GM19351 (cell line): ENCODE results near the gene TP53I3.
"Not testable (repeated sequence)": the region's sequence is repeated elsewhere in the genome, so short reads cannot be mapped to it uniquely, and the experiment has no call there.

Experiments used
- ATAC-seq: cut with Tn5 transposase; IDR thresholded peaks from one replicate; pipeline ENCODE4 v1.9.1; 2021; ENCODE audit warnings: mild to moderate bottlenecking, moderate library complexity; ENCODE audit not compliant: unreplicated experiment

Gene TP53I3, protein sequence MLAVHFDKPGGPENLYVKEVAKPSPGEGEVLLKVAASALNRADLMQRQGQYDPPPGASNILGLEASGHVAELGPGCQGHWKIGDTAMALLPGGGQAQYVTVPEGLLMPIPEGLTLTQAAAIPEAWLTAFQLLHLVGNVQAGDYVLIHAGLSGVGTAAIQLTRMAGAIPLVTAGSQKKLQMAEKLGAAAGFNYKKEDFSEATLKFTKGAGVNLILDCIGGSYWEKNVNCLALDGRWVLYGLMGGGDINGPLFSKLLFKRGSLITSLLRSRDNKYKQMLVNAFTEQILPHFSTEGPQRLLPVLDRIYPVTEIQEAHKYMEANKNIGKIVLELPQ

DNA sequence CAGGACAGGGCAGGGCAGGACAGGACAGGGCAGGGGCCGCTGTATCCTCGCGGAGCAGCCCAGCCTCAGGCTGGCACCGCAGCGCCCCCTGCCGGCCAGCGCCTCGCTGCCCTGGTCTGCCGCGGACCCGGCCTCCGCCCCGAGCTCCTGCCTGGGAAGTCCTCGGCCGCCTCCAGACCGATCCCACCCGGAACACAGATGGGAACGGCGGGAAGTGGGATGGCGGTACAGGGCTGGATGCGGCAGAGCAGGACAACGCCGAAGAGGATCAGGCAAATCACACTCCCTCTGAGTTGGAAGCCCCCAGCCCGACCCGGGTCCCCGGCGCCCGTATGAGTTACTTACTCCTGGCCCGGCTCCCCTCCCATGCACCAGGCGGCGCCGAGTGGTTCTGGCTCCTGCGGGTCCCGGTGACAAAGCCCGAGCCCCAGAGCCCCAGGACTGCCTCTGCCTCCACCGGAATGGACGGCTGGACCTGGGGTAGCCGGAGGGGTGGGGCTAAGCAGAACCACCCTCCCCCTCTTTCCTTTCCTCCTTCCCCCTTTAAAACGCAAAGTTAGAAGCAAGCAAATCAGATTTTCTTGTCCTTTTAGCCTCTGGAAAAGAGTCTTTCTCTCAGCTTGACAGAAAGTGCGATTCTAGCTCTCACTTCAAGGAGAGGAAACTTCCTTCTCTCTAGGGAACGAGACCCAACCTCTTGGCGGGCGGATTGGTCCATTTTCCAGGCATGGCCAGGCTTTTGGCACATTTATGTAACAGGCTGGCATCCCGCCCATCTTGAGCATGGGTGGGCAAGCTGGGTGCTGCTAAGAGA is at the start of gene TP53I3:
Gene TP53I3, minus strand, starts transcription at position 449 of the 814 bp plus-strand sequence. CDS start 508 bp downstream, outside the sequence.
- ATAC-seq = peak; percentile 76

DNA sequence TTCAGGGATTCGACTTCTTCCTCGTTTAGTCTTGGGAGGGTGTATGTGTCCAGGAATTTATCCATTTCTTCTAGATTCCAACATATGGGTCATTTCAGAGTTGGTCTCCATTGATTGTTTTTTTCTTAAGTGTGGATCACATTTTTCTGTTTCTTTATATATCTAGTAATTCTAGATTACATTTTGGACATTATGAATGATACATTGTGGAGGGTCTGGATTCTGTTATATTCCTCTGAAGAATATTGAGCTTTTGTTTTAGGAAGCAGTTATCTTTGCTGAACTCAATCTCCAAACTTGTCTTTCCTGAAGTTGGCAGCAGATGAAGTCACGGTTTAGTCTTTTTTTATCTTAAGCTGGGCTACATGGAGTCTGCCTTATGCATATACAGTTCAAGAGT is 47.9 kb upstream of the TP53I3 start:
- ATAC-seq = no peak

DNA sequence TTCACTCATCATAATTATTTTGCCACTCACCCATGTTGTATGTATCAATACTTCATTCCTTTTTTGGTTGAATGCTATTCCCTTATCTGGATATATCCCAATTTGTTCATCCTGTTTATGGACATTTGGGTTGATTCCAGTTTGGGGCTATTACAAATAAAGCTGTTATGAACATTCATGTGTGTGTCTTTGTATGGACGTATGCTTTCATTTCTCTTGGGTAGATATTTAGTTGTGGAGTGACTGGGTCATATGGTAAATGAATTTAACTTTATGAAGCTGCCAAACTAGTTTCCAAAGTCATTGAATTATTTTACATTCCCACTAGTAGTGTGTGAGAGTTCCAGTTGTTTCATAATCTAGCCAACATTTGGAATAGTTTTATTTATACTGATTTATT is 41.3 kb upstream of the TP53I3 start:
- no peak for ATAC-seq

DNA sequence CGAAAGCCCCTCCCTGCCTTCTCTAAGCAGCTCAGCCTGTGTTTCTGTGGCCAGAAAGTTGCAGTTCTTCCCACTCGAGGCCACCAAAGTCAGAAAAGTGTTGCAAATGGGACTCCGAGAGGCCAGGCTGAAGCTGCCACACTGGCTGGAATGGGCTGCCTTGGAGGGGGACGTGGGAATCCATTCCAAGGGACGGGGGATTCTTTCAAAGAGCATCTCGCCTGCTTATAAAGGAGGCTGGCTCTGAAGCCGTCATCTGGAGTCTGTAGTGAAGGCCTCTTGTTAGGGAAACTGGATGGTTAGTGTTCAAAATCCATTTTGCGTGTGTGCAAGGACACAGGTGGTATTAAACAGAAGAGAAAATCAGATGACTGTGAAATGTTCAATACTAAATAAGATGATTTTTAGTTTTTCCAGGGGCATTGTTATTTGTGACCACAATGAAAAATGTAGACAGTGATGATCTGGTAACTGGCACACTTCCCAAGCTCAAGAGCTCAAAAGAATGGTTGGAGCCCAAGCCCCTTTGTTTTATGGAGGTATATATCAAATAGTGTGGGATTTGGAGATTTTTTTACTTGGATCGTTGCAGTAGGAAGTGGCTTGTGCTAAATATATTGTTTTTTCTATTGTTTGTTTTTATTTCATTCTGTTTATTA is 39.4 kb upstream of the TP53I3 start:
- peak; percentile 16 for ATAC-seq

DNA sequence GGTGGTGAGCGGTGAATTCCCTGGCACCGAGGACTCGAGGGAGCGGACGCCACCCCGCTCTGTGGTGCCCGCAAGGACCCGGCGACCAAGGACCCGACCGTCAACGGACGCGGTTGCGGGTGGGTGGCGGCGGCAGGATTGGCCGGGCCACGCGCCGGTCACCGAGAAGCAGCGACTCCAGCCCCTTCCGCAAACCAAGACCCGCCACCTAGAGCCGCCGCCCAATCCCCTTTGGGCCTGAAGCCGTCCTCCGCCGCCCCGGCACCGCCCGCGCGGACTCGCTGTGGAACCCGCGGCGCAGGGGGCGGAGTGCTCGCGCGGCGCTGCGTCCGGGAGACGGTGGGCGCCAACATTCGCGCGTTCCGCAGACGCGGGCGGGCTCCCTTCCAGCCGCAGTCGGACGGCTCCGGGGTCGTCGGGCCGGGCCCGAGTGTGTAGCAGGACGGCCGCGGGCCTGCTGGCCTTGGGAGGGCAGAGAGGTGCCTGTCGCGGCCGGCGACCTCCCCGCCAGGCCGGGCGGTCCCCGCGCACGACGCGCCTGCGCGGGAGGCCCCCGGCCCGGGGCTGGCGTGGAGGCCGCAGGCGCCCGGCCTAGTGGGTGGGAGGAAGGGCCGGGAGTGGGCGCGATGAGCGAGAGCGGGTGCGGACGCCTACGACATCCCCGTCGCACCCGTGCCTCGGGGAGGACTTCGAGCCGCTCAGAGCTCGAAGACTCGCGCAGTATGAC is 38.7 kb upstream of the TP53I3 start, which contains the start of the genes FAM228B and PFN4:
Gene FAM228B, plus strand, starts transcription at position 275 of the 727 bp plus-strand sequence. CDS start 893 bp downstream, outside the sequence.
Gene PFN4, minus strand, starts transcription at position 140 of the 727 bp plus-strand sequence. CDS start 799 bp downstream, outside the sequence.
- peak; percentile 87 for ATAC-seq

DNA sequence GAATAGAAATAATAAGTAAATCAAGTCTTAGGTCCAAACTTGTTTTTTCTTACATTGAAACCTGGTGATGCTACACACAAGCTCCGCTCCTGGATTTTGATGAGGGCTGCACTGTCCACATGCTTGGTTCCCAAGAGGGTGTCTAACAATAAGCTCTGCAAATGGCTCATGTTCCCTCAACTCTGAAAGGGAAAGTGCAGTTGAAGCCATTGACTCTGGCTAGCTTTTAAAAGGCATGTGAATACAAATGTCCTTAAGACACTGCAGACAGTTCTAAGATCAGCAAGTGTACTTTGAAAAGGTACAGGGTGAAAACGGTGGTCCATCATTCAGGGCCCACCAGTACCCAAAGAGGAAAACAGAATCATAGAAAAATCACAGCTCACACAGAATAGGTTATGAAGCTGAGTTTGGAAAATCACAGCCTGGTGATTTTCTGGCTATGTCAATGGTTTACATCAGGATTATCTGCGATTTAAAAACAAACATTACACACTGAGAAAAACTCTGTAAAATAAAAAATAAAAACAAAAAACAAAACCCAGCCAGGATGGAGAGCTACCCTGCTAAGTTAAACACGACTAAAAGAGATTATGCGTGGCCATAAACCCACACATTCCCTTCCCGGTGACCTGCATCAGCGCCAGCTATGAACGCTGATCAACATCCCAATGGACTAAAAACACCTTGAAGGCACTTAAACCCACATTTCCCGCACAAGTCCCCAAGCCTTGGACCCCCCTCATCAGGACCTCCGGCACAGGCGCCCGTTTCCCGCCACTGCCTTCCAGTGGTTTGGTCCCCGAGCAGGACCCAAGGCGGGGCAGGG is 37.9 kb upstream of the TP53I3 start:
- no peak for ATAC-seq

DNA sequence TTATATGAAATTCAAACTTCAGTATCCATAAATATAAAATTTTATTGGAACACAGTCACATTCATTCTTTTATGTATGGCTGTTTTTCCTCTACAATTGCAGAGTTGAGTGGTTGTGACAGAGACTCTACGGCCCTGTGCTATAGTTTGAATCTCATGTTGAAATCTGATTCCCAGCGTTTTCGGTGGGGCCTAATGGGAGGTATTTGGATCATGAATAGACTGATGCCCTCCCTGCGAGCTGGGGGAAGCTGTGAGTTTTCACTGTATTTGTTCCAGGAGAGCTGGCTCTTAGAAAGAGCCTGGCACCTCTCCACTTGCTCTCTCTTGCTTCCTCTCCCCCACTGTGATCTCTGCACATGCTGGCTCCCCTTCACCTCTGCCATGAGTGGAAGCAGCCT is 36.8 kb upstream of the TP53I3 start:
- no peak for ATAC-seq

DNA sequence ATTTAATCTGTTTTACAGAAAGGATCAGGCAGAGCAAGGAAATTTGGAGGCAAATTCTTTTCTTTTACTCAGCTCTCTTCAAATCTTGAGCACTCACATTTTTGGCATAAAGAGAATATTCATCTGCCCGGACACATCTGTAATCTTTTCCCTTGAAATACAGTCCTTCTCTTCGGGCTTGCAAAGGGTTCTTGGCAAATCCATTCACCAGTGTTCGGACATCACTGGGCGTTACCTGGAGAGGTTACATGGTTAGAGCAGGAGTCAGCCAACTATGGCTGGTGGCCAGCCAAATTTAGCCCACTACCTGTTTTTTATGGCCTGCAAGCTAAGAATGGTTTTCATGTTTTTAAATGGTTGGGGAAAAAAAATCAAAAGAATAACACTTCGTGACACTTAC is 36.4 kb upstream of the TP53I3 start:
- no peak for ATAC-seq

DNA sequence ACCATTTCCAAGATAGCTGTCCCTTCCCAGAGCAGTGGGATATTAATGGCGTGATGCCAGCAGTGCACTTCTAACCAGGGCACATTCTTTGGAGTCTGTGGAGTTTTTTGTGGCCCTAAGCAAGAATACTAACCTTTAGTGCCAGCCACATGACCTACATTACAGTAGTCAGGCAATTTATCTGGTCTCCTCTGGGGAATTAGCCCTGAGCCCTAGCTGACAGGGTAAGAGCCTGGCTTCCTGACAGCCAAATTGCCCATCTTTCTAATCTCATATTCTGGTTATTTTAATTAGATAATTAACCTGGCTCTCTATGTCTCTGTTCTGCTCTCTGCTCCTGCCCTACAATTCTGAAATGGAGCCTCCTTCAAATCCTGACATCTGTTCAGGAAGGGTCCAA is 33.3 kb upstream of the TP53I3 start:
- ATAC-seq = no peak

DNA sequence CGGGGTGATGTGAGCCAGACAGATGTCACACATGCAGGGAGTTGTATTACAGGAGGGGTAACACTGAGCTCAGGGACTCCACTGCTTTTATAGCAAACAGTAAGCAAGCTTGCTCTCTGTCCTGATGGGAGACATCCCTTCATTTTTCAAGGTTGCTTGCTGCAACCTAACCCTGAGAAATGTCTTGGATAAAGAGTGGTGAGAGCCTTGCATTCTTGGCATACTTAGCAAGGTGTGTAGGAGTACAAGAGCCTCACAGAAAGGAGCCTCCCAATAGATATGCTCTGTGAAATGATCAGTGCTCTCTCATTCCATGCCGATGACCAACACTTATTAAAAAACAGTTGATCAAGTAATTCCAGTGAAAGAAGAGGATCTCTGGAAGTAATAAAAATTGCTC is 30.4 kb upstream of the TP53I3 start:
- no peak for ATAC-seq

DNA sequence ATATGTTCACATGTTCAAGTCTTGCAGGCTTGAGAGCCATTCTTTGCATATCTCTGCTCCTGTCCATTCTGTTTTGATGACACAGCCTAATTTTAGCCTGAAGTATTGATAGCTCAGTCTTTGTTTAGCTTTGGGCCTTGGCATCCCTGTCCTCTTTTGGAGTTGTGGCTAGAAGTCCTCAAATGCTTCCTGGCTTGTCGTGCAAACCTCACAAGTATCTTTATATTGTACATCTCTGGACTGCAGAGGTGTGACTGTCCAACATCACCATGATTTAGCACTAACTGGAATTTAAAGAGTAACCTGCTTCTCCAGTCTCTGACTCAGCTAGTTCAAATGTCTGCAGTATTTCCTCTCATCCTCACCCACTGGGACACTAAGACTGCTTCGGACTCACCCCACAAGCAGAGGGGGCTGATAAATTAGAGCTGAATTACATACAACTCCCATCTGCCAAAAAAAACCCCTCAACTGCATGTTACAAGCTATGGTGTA is 26.8 kb upstream of the TP53I3 start:
- ATAC-seq = no peak

DNA sequence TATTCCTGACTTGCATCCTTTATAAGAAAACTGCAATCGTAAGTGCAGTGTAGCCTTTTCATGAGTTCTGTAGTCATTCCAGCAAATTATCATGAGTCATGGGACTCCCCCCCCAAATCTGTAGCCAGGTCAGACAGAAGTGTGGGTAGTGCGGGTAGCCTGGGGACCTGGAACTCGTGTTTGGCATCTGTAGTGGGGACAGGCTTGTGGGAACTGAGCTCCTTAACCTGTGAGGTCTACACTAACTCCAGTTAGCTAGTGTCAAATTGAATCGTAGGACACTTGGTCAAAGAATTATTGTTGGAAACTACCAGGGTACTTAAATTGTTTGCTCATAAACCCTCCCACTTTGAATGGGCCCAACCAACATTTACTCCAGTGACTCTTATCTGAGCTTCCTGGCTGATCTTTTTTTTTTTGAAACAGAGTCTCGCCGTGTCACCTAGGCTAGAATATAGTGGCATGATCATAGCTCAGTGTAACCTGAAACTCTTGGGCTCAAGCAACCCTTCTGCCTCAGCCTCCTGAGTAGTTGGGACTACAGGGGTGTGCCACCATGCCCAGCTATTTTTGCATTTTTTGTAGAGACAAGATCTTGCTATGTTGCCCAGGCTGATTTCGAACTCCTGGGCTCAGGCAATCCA is 26.1 kb upstream of the TP53I3 start:
- ATAC-seq = no peak

DNA sequence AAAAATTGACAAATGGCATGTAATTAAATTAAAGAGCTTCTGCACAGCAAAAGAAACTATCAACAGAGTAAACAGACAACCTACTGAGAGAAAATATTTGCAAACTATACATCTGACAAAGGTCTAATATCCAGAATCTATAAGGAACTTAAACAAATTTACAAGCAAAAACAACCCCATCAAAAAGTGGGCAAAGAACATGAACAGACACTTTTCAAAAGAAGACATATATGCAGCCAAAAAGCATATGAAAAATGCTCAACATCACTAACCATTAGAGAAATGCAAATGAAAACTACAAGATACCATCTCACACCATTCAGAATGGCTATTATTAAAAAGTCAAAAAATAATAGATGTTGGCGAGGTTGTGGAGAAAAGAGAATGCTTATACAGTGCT is 24.8 kb upstream of the TP53I3 start:
- ATAC-seq = not testable (repeated sequence)

DNA sequence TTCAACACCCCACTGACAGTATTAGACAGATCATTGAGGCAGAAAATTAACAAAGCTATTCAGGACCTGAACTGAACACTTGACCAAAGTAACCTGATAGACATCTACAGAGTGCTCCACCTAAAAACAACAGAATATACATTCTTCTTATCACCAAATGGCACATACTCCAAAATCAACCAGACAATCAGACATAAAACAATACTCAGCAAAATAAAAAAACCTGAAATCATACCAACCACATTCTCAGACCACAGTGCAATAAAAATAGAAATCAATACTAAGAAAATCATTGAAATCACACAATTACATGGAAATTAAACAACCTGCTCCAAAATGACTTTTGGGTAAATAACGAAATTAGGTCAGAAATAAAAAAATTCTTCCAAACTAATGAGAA is 22.7 kb upstream of the TP53I3 start:
- no peak for ATAC-seq

DNA sequence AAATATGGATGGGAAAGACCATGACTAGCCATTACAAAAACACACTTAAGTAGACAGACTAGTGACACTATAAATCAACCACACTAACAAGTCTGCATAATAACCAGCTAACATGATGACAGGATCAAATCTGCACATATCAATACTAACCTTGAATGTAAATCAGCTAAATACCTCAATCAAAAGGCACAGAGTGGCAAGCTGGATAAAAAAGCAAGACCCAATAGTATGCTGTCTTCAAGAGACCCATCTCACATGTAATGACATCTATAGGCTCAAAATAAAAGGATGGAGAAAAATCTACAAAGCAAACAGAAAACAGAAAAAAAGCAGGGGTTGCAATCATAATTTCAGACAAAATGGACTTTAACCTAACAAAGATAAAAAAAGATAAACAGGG is 22.2 kb upstream of the TP53I3 start:
- ATAC-seq = no peak

DNA sequence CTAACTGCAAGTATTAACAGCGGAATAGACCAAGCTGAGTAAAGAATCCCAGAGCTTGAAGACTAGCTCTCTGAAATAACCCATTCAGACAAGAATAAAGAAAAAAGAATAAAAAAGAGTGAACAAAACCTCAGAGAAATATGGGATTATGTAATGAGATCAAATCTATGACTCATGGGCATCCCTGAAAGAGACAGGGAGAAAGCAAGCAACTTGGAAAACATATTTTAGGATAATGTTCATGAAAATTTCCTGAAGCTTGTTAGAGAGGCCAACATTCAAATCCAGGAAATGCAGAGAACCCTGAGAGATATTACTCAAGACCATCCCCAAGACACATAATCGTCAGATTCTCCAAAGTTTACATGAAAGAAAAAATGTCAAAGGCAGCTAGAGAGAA is 21.2 kb upstream of the TP53I3 start:
- no peak for ATAC-seq

DNA sequence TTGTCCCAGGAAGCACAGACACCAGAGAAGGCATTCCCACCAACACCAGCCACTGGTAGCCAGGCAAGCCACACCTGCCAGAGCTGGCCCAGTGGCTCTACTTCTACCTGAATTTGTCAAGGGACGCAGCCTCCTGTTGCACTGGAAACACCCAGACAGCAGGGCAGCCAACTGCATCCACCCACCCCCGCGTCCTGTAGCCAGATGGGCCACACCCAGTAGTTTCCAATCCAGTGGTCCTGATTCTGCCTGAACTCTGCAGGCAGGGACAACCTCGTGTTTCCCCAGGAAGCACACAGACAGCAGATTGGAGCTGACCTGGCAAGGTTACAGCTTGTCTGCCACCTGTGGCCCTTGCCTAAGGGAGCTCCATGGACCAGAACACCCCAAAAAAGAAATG is 20.3 kb upstream of the TP53I3 start:
- no peak for ATAC-seq

DNA sequence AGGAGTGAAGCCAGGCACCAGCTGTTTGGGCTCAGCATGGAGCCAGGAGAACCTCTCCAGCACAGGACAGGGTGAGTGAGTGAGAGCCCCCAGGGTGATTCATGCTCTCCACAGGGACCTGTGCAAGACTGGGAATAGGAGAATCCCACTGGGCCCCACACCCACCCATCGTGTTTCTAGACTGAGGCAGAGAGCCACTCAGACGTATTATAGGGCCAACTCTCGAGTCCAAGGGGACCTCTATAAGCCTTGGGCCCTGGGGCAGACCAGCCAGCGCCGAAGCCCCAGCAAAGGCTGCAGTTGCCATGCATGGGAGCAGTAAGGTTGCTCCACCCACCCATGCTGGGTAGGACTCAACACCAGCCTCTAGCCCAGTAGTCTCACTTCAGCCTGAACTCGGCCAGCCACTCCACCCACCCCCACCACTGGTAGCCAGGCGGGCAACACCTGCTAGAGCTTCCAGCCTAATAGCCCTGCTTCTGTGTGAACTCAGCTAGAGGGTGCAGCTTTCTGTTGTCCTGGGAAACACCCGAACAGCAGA is 19.5 kb upstream of the TP53I3 start:
- no peak for ATAC-seq

DNA sequence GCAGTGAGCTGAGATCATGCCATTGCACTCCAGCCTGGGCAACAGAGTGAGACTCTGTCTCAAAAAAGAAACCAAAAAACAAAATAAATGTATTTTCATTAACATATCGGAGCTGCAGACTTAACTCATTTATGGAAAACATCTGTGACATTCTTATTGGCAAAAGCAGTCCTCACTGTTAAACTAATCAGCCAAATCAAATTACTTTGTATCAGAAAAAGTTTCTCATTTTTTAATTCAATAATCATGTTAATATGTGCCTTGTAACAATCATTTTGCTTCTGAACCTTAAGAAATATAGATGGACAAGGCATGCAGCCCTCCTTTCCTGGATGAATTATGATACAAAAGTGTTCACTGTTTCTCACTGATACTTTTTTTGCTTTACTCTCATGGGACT is 18.0 kb upstream of the TP53I3 start:
- ATAC-seq = no peak
